Ovary (tissue), 9 donors: ENCODE data around the gene KIF23. TPM values are rescaled to one million over a fixed set of nuclear protein-coding genes. Genes with fewer than 3 reads are reported as not detected.

ENCODE experiments used
- DNase-seq, 5 donors: peaks; one replicate each; pipeline ENCODE4 v3.0.0-alpha.2; 2019 to 2020
- H3K27ac ChIP-seq, 2 donors: fragments of 200-600 bp; one replicate each; pipeline versions ENCODE4 v1.5.1 to v1.8.0; 2019 to 2022
- H3K27me3 ChIP-seq: fragments of 200-600 bp; one replicate; pipeline ENCODE4 v1.8.0; 2022
- H3K36me3 ChIP-seq: fragments of 200-600 bp; sonication (generic); one replicate; pipeline ENCODE4 v1.5.1; 2019
- H3K4me1 ChIP-seq: one replicate; pipeline ENCODE4 v1.8.1; 2013; ENCODE audit warnings: mild to moderate bottlenecking, moderate library complexity; ENCODE audit not compliant: insufficient read depth
- H3K4me3 ChIP-seq: fragments of 200-600 bp; sonication (generic); one replicate; pipeline ENCODE4 v1.5.1; 2017
- H3K9me3 ChIP-seq, 2 donors: fragments of 200-600 bp in 1 of 2; sonication (generic) in 1 of 2; one replicate each; pipeline versions ENCODE4 v1.5.1 to v1.8.1; 2013 to 2019; ENCODE audit warnings: mild to moderate bottlenecking in 1 of 2, moderate library complexity in 1 of 2
- CTCF ChIP-seq, 3 donors: fragments of 450-650 bp in 2 of 3; fragments of 200-600 bp in 1 of 3; IDR thresholded peaks; one replicate each; pipeline versions ENCODE4 v1.5.1 to v1.8.0; 2016 to 2022; ENCODE audit warnings: antibody characterized with exemption in 3 of 3, mild to moderate bottlenecking in 1 of 3
- EP300 ChIP-seq: sonication (generic); formaldehyde crosslinking; IDR thresholded peaks from one replicate; pipeline ENCODE4 v1.6.1; 2017; ENCODE audit warnings: antibody characterized with exemption
- POLR2A ChIP-seq: fragments of 450-650 bp; IDR thresholded peaks from one replicate; pipeline ENCODE4 v1.6.1; 2017; ENCODE audit warnings: antibody characterized with exemption, mild to moderate bottlenecking, moderate library complexity
- WGBS, 3 donors: extraction: QIAGEN DNeasy Blood & Tissue Kit in 1 of 3; methylation state at CpG; one replicate each; pipeline versions ENCODE4 v1.1.5 to v1.1.7; 2013 to 2017; 5-methylcytosine and 5-hydroxymethylcytosine counted together
- intact Hi-C, 4 donors: fragments of 100-400 bp; cut with DNase I; formaldehyde crosslinking; loops; one replicate each; pipeline versions ENCODE4 v1.11.0 to v1.15.1; 2022 to 2023
- polyA plus RNA-seq, 2 donors: library from polyadenylated mRNA; stranded (reverse); fragments of 200-250 nt in 1 of 2; fragments of 350-450 nt in 1 of 2; fragmentation: Illumina TruSeq in 1 of 2; extraction: RNeasy Lipid Tissue Mini Kit (QIAGEN cat#74804) in 1 of 2; gene quantifications; one replicate each; pipeline ENCODE4 v1.2.3, GENCODE V29; 2013 to 2014
- total RNA-seq, 7 donors: library from RNA; depleted of rRNA in 2 of 7; stranded (reverse); fragments of >200 nt in 2 of 7; fragmentation: NEBNext Ultra II Directional in 3 of 7; extraction: Animal tissue kit (Norgen Biotek cat#: 25700) in 3 of 7; gene quantifications; one replicate each; pipeline versions ENCODE4 v1.1.0 to v1.2.4, GENCODE V29; 2016 to 2023
- donor health status: DM: no; HTN: no; CAD: no; lungs with moderate emphysema.
- donor health status: DM: no; HTN: no; CAD: no.
- donor health status: Bipolar disorder and iron deficiency.
- donor health status: DM: yes; HTN: yes; CAD: no.
- donor health status: DM: no; HTN: no; CAD: no.
- donor health status: DM: yes; HTN: yes; CAD: no.

The KIF23 gene
- total and polyA plus RNA-seq, 9 donors, result 0.51 to 3.1 (median 1.0) TPM

- no peak for DNase-seq
- H3K36me3 ChIP-seq, result no peaks in the 10 kb centered on the region
- WGBS, 3 donors, result 54 to 58% (median 57%) methylated on average over 7 of the region's 7 CpGs
- H3K9me3 ChIP-seq, result no peaks in the 10 kb centered on the region
- intact Hi-C loops, result no loop called here
- TF ChIP-seq CTCF (IDR thresholded peaks at IDR 0.05) (no peak), EP300 (no peak), POLR2A (no peak)
- no peak overlapping the region for H3K27ac ChIP-seq
- no peaks in the 10 kb centered on the region for H3K4me1 ChIP-seq
- H3K4me3 ChIP-seq, result no peak overlapping the region
- H3K27me3 ChIP-seq, result no peaks in the 10 kb centered on the region
Measured at GRCh38 chr15:69398491-69398891, 15.7 kb upstream of the KIF23 start.

- H3K4me1 ChIP-seq, result no peaks in the 10 kb centered on the region
- no peaks in the 10 kb centered on the region for H3K9me3 ChIP-seq
- H3K27me3 ChIP-seq, result no peaks in the 10 kb centered on the region
- no peak overlapping the region for H3K27ac ChIP-seq
- TF ChIP-seq EP300, result no peak
- no peak for TF ChIP-seq CTCF (IDR thresholded peaks at IDR 0.05)
- TF ChIP-seq POLR2A, result no peak
- H3K36me3 ChIP-seq, result no peaks in the 10 kb centered on the region
- WGBS, 3 donors, result 90 to 97% (median 96%) methylated on average over 6 of the region's 6 CpGs
- no peak for DNase-seq
- intact Hi-C loops, result no loop called here
- H3K4me3 ChIP-seq, result no peak overlapping the region
Measured at GRCh38 chr15:69400850-69401249, 13.3 kb upstream of the KIF23 start.

GRCh38 chr15:69402816-69403215 is 11.3 kb upstream of the KIF23 start:
- DNase-seq, result no peak
- TF ChIP-seq CTCF (IDR thresholded peaks at IDR 0.05), result no peak
- TF ChIP-seq EP300, result no peak
- TF ChIP-seq POLR2A, result no peak
- Histone ChIP-seq H3K9me3 (no peaks in the 10 kb centered on the region), H3K4me1 (no peaks in the 10 kb centered on the region), H3K27me3 (no peaks in the 10 kb centered on the region), H3K4me3 (no peak overlapping the region), H3K27ac (no peak overlapping the region), H3K36me3 (no peaks in the 10 kb centered on the region)
- WGBS, 3 donors, result 78 to 96% (median 89%) methylated on average over 2 of the region's 2 CpGs
- intact Hi-C loops, result no loop called here

GRCh38 chr15:69403594-69403993 is 10.6 kb upstream of the KIF23 start:
- intact Hi-C loops, result no loop called here
- H3K4me3 ChIP-seq, result no peak overlapping the region
- no peaks in the 10 kb centered on the region for H3K27me3 ChIP-seq
- WGBS, 3 donors, result 42 to 52% (median 43%) methylated on average over 4 of the region's 4 CpGs
- no peak overlapping the region for H3K27ac ChIP-seq
- no peaks in the 10 kb centered on the region for H3K36me3 ChIP-seq
- H3K4me1 ChIP-seq, result no peaks in the 10 kb centered on the region
- no peak for DNase-seq
- H3K9me3 ChIP-seq, result no peaks in the 10 kb centered on the region
- TF ChIP-seq POLR2A (no peak), CTCF (IDR thresholded peaks at IDR 0.05) (no peak), EP300 (no peak)

- Histone ChIP-seq H3K36me3 (no peaks in the 10 kb centered on the region), H3K4me1 (no peaks in the 10 kb centered on the region), H3K4me3 (no peak overlapping the region), H3K9me3 (no peaks in the 10 kb centered on the region), H3K27me3 (no peaks in the 10 kb centered on the region), H3K27ac (no peak overlapping the region)
- WGBS, 3 donors, result 55 to 61% (median 59%) methylated on average over 3 of the region's 3 CpGs
- intact Hi-C loops, result no loop called here
- no peak for TF ChIP-seq CTCF (IDR thresholded peaks at IDR 0.05)
- DNase-seq, result no peak
Measured at GRCh38 chr15:69405110-69405509, 9.0 kb upstream of the KIF23 start.
